ENCODE measurements around the gene TRUB2. TPM values are rescaled to one million over a fixed set of nuclear protein-coding genes. Genes with fewer than 3 reads are reported as not detected.

TRUB2 gene
- polyA plus RNA-seq, 3 donors from 2014 or later = 19.9 to 32.0 (median 25.7) TPM

DNA sequence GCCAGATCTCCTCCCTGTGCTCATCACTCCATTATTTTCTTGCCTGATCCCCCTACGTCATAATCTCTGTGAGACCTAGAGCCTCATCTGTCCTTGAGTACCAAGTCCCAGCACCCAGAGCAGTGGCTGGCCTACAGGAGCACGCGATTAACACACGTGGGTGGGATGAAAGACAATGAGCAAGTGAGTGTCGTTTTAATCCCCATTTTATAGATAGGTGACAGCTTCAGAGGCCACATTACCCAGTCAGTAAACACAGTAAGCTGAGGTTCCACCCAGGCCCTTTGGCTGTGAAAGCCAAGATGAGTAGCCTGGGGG is 17.3 kb downstream of the TRUB2 start:
- no peaks in the 10 kb centered on the region for H3K9me3 Mint-ChIP-seq
- H3K27ac Mint-ChIP-seq = no peak overlapping the region
- peaks cover 0 to 12% (median 8%) of the 10 kb centered on the region in 3 donors for H3K36me3 Mint-ChIP-seq
- no peak overlapping the region for H3K4me3 Mint-ChIP-seq
- H3K4me1 Mint-ChIP-seq = no peaks in the 10 kb centered on the region
- peaks cover 0 to 2% (median 0%) of the 10 kb centered on the region in 3 donors for H3K27me3 Mint-ChIP-seq (ENCODE audit: low read depth in 3 of 3)
- DNase-seq = no peak

DNA sequence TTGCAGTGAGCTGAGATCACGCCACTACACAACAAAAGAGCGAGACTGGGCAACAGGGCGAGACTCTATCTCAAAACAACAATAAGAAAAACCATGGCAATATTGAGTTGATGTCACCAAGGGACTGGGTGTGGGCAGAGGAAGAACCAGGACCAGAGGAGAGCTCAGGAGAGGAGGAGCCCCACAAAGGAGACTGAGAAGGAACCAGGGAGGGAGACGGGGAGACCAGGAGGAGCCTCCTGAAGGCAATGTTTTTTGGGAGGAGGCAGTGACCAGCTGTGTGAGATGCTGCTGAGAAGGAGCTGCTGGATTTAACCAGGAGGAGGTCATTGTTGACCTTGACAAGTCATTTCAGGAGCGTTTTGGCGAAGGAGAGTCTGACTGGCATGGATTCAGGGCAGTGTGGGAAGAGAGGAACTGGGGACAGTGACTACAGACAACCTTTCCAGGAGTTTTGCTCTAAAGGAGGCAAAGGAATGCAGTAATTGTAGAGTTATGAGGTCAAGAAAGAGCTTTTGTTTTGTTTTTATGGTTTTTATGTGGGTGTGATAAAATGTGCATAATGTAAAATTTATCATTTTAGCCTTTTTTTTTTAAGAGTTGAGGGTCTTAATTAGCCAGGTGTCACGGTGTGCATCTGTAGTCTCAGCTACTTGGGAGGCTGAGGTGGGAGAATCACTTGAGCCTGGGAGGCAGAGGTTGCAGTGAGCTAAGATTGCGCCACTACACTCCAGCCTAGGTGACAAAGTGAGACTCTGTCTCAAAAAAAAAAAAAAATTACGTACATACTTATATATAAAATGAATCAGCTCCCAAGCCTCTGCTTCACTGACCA is 17.9 kb downstream of the TRUB2 start:
- DNase-seq = no peak
- no peaks in the 10 kb centered on the region for H3K4me1 Mint-ChIP-seq
- peaks cover 0 to 2% (median 0%) of the 10 kb centered on the region in 3 donors for H3K27me3 Mint-ChIP-seq (ENCODE audit: low read depth in 3 of 3)
- H3K27ac Mint-ChIP-seq = peak overlapping the region in 2 of 6 donors; percentile 11 to 71
- H3K36me3 Mint-ChIP-seq = peaks cover 0 to 7% (median 7%) of the 10 kb centered on the region in 3 donors
- no peak overlapping the region for H3K4me3 Mint-ChIP-seq
- no peaks in the 10 kb centered on the region for H3K9me3 Mint-ChIP-seq

DNA sequence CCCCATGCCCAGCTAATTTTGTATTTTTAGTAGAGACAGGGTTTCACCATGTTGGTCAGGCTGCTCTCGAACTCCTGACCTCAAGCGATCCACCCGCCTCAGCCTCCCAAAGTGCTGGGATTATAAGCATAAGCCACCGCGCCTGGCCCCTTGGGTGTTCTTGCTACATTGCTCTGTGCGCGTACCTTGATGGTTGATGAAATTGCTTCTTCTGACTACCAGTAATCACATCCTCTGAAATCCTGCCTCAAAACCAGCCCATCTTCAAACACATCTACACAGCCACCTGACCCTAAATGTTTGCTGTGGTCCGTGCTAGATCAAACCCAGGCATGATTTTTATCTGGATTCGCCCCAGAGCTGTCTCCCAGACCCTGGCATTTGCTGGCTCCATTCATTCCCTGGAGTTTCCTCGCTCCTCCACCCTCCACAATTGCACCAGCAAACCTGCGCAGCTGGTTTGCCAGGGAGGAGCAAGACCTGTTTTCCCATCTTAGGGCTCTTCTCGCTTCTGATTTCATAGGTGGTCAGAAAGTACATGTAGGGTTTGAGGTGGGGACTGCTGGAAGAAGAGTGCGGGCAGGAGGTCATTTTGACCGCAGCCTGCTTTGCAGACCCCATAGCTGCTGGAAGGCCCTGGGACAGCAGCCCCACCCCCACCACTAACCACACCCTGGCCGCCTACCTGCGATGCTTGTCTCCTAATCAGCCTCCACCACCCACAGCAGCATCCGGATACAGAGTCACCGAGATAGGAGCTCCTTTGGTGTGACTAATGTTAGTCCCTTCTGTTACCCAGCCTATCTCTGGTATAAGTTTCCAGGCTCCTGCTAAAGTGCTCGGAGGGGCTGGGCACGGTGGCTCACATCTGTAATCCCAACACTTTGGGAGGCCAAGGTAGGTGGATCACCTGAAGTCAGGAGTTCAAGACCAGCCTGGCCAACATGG is 23.4 kb downstream of the TRUB2 start:
- H3K27ac Mint-ChIP-seq = no peak overlapping the region
- H3K36me3 Mint-ChIP-seq = peaks cover 0 to 4% (median 0%) of the 10 kb centered on the region in 3 donors
- no peaks in the 10 kb centered on the region for H3K9me3 Mint-ChIP-seq
- peaks cover 0 to 2% (median 0%) of the 10 kb centered on the region in 3 donors for H3K27me3 Mint-ChIP-seq (ENCODE audit: low read depth in 3 of 3)
- no peak for DNase-seq
- no peak overlapping the region for H3K4me3 Mint-ChIP-seq
- peaks cover 7 to 11% of the 10 kb centered on the region in 2 donors for H3K4me1 Mint-ChIP-seq

DNA sequence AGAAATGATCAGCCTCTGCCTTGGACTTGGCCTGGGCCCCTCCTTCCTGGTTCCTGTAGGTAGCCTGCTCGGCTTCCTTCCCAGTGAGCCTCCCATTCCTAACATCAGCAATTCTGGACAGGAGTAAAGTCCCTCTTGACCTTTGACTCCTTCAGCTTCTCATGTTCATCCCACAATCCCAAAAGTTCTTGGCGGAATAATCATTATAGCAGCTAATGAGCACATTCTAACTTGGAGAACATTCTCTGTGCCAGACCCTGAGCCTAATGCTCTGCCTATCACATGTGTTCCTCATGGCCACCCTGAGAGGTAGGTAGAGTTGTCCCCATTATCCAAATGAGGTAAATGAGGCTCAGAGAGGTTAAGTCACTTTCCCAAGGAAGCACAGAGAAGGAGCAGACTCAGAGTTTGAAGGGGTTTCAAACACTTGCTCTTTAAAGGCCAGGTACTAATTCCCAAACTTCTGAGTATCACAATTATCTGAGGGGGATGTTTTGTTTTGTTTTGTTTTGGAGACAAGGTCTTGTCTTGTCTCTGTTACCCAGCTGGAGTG is 24.9 kb downstream of the TRUB2 start:
- Mint-ChIP-seq H3K27ac (no peak overlapping the region), H3K27me3 (ENCODE audit: low read depth in 3 of 3) (no peaks in the 10 kb centered on the region), H3K9me3 (no peaks in the 10 kb centered on the region), H3K36me3 (peaks cover 0 to 4% (median 0%) of the 10 kb centered on the region in 3 donors), H3K4me3 (no peak overlapping the region), H3K4me1 (peaks cover 7 to 11% of the 10 kb centered on the region in 2 donors)
- no peak for DNase-seq

DNA sequence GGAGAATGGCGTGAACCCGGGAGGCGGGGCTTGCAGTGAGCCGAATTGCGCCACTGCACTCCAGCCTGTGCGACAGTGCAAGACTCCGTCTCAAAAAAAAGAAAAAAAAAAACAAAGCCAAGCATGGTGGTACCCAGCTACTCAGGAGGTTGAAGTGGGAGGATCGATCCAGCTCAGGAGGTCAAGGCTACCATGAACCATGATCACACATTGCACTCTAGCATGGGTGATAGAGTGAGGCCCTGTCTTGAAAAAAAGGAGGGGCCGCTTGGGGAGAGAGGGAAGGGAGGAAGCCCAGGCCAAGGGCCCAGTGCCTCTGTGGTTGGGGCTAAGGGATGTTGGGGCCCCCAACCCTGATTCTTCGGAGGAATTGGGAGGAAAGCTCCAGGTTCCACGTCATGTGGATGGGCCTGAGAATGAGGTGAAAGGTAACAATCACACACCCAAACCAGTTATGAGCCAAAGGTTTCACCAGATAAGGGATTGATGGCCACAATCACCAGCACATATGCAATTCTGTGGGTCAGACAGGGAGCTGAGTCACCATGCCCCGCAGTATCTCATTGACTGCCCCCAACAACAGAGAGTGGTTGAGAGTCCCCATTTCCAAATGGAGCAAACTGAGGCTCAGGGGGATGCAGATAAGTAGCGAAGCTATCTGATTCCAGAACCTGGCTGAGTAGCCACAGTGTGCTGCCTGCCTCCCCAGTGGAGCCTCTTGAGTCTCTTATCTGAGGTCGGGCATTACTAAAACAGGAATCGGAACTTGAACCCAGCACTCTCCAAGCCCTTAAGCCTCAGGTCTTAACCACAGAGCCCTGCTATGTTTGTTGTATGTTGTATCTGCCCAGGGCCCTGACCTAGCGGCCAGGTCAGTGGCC is 25.7 kb downstream of the TRUB2 start:
- DNase-seq = no peak
- H3K27ac Mint-ChIP-seq = no peak overlapping the region
- H3K4me3 Mint-ChIP-seq = no peak overlapping the region
- peaks cover 7 to 11% of the 10 kb centered on the region in 2 donors for H3K4me1 Mint-ChIP-seq
- peaks cover 0 to 4% (median 0%) of the 10 kb centered on the region in 3 donors for H3K36me3 Mint-ChIP-seq
- no peaks in the 10 kb centered on the region for H3K27me3 Mint-ChIP-seq (ENCODE audit: low read depth in 3 of 3)
- H3K9me3 Mint-ChIP-seq = no peaks in the 10 kb centered on the region

DNA sequence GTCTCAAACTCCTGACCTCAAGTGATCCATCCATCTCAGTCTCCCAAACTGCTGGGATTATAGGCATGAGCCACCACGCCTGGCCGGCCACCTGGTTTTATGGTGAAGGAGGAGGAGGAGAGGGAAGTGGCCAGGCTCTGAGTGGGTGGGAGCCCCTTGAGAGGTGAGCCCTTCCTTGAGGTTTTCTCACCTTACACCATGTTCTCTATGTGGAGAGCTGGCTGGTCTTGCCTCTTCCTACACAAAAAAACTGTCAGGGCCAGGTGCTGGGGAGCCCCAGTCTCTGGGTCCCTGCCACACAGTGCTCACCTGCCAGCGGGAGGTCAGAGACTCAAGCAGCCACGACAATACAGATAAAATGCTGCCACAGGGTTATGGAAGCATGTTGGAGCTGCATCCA is 28.1 kb downstream of the TRUB2 start:
- H3K27me3 Mint-ChIP-seq (ENCODE audit: low read depth in 3 of 3) = no peaks in the 10 kb centered on the region
- H3K4me3 Mint-ChIP-seq = no peak overlapping the region
- H3K27ac Mint-ChIP-seq = no peak overlapping the region
- peaks cover 7 to 11% of the 10 kb centered on the region in 2 donors for H3K4me1 Mint-ChIP-seq
- H3K9me3 Mint-ChIP-seq = no peaks in the 10 kb centered on the region
- DNase-seq = no peak
- H3K36me3 Mint-ChIP-seq = peaks cover 0 to 4% (median under 1%) of the 10 kb centered on the region in 3 donors

DNA sequence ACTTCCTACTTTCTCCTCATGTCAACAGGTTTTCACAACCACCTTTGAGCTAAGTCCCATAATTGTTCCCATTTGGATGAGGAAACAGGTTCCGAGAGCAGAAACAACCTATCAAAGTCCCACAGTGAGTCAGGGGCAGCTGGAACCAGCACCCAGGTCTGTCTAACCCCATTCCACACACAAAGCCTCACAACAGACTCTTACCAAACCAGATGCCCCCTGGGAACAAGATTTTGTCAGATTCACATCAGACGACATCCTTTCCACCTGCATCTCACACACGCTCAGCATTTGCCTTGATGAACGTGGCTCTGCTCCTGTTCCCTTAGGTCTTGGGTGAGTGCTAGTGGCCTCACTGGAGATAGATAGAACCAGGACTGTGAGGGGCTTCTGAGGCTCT is 29.2 kb downstream of the TRUB2 start:
- H3K4me1 Mint-ChIP-seq = peaks cover 7 to 11% of the 10 kb centered on the region in 2 donors

DNA sequence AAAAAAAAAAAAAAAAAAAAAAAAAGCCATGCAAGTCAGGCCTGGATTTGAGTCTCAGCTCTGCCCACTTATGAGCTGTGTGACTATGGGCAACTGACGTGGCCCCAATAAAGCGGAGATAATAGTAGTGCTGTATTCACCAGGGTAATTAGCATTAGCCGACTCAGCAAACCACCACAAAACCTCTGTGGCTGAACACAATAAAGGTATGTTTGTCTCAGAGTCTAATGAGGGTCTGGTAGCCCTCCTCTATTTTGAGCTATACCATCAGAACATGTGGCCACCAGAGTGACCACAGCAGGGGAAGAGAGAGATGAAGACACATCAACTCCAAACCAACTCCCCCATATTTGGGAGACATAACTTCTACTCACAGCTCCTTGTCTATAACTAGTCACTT is 30.2 kb downstream of the TRUB2 start:
- Mint-ChIP-seq H3K27me3 (ENCODE audit: low read depth in 3 of 3) (no peaks in the 10 kb centered on the region), H3K36me3 (peaks cover 4 to 12% (median 4%) of the 10 kb centered on the region in 3 donors), H3K4me1 (peaks cover 7 to 11% of the 10 kb centered on the region in 2 donors), H3K27ac (no peak overlapping the region), H3K9me3 (no peaks in the 10 kb centered on the region), H3K4me3 (no peak overlapping the region)
- no peak for DNase-seq

More for the DNA sequence above, 29.2 kb downstream of the TRUB2 start:
- Mint-ChIP-seq H3K4me3 (no peak overlapping the region), H3K9me3 (no peaks in the 10 kb centered on the region), H3K36me3 (peaks cover 4 to 8% (median 4%) of the 10 kb centered on the region in 3 donors), H3K27ac (no peak overlapping the region), H3K27me3 (ENCODE audit: low read depth in 3 of 3) (no peaks in the 10 kb centered on the region)
- no peak for DNase-seq

DNA sequence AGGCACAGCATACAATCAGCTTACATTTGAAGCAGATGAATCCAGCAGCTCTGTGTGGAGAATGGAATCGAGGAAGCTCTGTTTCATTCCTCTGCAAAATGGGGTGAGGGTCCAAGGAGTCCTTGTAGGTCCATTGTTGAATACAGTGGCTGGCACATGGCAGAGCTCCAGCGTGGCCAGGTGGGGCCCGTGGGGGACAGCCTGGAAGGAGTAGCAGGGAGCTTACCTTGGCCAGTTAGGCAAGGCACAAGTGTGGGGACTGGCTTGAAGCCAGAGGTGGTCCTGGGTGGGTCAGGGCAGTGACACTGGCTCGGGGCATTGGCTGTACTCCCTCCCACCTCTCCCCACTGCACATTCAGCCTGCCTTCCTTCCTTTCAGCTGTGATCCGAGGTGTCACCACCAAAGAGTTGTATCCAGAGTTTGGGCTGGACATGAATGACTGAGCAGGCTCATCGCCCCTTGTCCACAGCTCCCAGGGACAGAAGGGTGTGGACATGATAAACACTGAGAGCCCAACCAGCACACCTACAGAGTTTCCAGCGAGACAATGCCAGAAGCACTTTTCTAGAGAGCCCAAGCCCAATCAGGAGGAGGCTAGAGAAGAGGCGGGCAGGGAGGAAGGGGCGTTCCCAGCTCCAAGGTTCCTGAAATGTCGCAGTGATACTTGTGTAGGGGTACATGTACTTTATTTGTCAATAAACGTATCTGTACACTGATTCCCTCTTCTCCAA is 33.8 kb downstream of the TRUB2 start:
- H3K27me3 Mint-ChIP-seq (ENCODE audit: low read depth in 3 of 3) = peaks cover 0 to 2% (median 0%) of the 10 kb centered on the region in 3 donors
- no peaks in the 10 kb centered on the region for H3K9me3 Mint-ChIP-seq
- no peak overlapping the region for H3K4me3 Mint-ChIP-seq
- H3K36me3 Mint-ChIP-seq = peaks cover 0 to 20% (median 4%) of the 10 kb centered on the region in 3 donors
- DNase-seq = no peak
- no peak overlapping the region for H3K27ac Mint-ChIP-seq
- no peaks in the 10 kb centered on the region for H3K4me1 Mint-ChIP-seq

DNA sequence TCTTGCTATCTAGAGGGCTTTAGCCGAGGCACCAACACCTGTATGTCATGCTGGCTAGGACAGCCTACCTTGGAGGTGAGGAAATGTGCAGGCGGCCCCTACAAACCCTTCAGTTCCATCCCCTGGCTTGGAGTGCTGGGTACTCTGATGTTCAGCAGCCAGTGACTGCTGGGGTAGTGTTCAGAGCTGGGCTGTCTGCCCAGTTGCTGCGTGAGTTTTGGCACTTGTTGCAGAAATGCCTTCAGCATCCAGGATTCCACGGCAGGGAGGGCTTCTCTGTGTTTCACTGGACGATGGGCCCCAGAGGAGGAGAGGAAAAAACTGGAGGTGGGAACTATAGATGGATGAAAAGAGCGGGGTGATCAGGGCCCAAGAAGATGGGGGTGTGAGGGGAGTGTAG is 35.8 kb downstream of the TRUB2 start:
- Mint-ChIP-seq H3K4me1 (no peaks in the 10 kb centered on the region), H3K4me3 (no peak overlapping the region), H3K9me3 (no peaks in the 10 kb centered on the region), H3K36me3 (peaks cover 0 to 20% (median 4%) of the 10 kb centered on the region in 3 donors), H3K27me3 (ENCODE audit: low read depth in 3 of 3) (peaks cover 0 to 2% (median 0%) of the 10 kb centered on the region in 3 donors), H3K27ac (no peak overlapping the region)
- DNase-seq = no peak

DNA sequence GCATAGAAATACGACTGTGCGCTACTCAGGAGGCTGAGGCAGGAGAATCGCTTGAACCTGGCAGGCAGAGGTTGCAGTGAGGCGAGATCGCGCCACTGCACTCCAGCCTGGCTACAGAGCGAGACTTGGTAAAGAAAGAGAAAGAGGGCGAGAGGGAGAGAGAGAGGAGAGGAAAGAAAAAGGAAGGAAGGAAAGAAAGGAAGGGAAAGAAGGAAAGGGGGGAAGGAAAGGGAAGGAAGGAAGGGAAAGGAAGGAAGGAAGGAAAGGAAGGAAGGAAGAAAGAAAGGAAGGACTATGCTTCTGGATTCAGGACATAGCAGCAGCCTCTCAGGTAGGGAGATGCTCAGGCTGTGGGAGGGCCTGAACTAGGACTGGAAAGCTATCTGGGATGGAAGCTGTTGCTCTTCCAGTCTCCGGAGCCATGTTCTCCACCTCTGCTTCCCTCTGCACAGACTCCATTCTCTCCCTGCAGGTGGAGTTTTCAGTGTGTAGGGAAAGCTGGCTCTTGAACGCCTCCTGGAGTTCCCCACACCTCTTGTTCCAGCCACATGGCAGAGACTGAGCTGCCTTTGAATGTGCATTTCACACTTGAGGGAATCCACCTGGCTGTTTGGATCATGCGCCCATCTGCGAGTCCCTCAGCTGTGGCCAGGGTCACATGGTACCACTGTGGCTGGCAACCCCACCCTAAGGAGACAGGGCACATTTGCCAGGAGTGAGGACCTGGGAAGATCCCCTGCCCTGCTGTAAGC is 37.0 kb downstream of the TRUB2 start:
- no peak for DNase-seq
- Mint-ChIP-seq H3K27me3 (ENCODE audit: low read depth in 3 of 3) (peaks cover 0 to 2% (median 0%) of the 10 kb centered on the region in 3 donors), H3K27ac (no peak overlapping the region), H3K36me3 (peaks cover 0 to 20% (median 4%) of the 10 kb centered on the region in 3 donors), H3K4me1 (peaks cover 0 to under 1% of the 10 kb centered on the region in 2 donors), H3K4me3 (no peak overlapping the region), H3K9me3 (no peaks in the 10 kb centered on the region)

DNA sequence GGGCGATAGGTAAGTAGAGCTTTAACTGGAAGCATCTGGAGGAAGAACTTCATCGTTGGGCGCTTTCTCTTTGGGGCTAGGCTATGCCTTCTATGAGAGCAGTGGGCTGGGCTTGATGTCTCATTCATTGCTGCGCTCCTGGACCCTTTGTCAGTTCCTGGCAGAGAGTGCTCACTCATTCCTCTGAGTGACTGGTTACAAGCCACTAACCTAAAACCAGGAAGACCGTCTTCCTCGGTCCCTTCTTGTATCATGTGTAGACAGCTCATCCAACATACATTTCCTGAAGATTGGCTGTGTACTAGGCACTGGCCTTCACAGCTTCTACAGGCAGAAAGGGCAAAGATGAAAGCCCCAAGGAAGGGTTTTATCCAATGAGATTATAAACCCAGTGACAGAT is 39.7 kb downstream of the TRUB2 start:
- Mint-ChIP-seq H3K9me3 (no peaks in the 10 kb centered on the region), H3K4me1 (peaks cover 5 to 6% of the 10 kb centered on the region in 2 donors), H3K27ac (no peak overlapping the region), H3K36me3 (peaks cover 0 to 7% (median 0%) of the 10 kb centered on the region in 3 donors), H3K27me3 (ENCODE audit: low read depth in 3 of 3) (peaks cover 0 to 2% (median 0%) of the 10 kb centered on the region in 3 donors), H3K4me3 (no peak overlapping the region)
- no peak for DNase-seq
